Vagina (tissue), 2 donors: ENCODE results near the gene DLG2.

ENCODE experiments used
- POLR2A ChIP-seq, 2 donors: fragments of 450-650 bp; IDR thresholded peaks; one replicate each; pipeline ENCODE4 v1.6.1; 2017; ENCODE audit warnings: antibody characterized with exemption in 2 of 2, mild to moderate bottlenecking in 2 of 2, moderate library complexity in 2 of 2
- TF ChIP-seq, protein P1 (sequence below), 3 experiments: fragments of 450-650 bp in 2 of 3; fragments of 200-600 bp in 1 of 3; sonication (generic) in 1 of 3; IDR thresholded peaks; one replicate each; pipeline ENCODE4 v1.5.1; 2017 to 2019; ENCODE audit warnings: antibody characterized with exemption in 3 of 3, mild to moderate bottlenecking in 2 of 3, moderate library complexity in 2 of 3

- TF ChIP-seq, protein P1, sequence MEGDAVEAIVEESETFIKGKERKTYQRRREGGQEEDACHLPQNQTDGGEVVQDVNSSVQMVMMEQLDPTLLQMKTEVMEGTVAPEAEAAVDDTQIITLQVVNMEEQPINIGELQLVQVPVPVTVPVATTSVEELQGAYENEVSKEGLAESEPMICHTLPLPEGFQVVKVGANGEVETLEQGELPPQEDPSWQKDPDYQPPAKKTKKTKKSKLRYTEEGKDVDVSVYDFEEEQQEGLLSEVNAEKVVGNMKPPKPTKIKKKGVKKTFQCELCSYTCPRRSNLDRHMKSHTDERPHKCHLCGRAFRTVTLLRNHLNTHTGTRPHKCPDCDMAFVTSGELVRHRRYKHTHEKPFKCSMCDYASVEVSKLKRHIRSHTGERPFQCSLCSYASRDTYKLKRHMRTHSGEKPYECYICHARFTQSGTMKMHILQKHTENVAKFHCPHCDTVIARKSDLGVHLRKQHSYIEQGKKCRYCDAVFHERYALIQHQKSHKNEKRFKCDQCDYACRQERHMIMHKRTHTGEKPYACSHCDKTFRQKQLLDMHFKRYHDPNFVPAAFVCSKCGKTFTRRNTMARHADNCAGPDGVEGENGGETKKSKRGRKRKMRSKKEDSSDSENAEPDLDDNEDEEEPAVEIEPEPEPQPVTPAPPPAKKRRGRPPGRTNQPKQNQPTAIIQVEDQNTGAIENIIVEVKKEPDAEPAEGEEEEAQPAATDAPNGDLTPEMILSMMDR (IDR thresholded peaks at IDR 0.05), result no peak
- TF ChIP-seq POLR2A (IDR thresholded peaks at IDR 0.05), result no peak
Measured at GRCh38 chr11:85114786-85115185, 512.4 kb downstream of the DLG2 start.
